ENCODE measurements around the gene KAT2B. TPM values are rescaled to one million over a fixed set of nuclear protein-coding genes. Genes with fewer than 3 reads are reported as not detected.

The KAT2B gene
- total RNA-seq, 1 donor from 2014 or later: 8.1 TPM

DNA sequence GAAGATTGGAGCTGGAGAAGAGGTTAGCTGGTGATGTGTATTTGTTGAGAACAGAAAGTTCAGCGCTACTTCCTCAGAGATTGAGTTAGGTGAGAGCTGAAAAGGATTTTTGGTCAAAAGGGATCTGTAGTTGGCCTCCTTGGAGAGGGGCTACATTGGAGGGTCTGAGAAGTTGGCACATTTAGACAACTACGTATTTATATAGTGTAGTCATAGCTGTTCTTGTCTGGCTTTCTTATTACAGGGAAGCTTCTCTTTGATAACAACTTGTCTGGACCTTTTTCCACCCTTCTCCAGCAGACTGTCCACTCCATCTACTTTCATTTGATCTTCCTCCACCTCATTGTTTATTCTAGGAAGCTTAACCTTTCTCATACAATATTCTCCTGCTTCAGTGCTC lies 43.7 kb downstream of the KAT2B start:
- no peak overlapping the region for H3K4me3 Mint-ChIP-seq (ENCODE audit: unreplicated experiment)
- no peak overlapping the region for H3K27ac Mint-ChIP-seq (ENCODE audit: unreplicated experiment)
- peaks cover 10% of the 10 kb centered on the region for H3K9me3 Mint-ChIP-seq (ENCODE audit: low read depth)
- TF ChIP-seq, protein P1, sequence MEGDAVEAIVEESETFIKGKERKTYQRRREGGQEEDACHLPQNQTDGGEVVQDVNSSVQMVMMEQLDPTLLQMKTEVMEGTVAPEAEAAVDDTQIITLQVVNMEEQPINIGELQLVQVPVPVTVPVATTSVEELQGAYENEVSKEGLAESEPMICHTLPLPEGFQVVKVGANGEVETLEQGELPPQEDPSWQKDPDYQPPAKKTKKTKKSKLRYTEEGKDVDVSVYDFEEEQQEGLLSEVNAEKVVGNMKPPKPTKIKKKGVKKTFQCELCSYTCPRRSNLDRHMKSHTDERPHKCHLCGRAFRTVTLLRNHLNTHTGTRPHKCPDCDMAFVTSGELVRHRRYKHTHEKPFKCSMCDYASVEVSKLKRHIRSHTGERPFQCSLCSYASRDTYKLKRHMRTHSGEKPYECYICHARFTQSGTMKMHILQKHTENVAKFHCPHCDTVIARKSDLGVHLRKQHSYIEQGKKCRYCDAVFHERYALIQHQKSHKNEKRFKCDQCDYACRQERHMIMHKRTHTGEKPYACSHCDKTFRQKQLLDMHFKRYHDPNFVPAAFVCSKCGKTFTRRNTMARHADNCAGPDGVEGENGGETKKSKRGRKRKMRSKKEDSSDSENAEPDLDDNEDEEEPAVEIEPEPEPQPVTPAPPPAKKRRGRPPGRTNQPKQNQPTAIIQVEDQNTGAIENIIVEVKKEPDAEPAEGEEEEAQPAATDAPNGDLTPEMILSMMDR (IDR thresholded peaks at IDR 0.05): no peak
- peaks cover 1% of the 10 kb centered on the region for H3K36me3 Mint-ChIP-seq (ENCODE audit: low read depth)
- DNase-seq (ENCODE audit: low spot score): no peak
- H3K4me1 Mint-ChIP-seq (ENCODE audit: low read depth): peaks cover 8% of the 10 kb centered on the region
- no peaks in the 10 kb centered on the region for H3K27me3 Mint-ChIP-seq (ENCODE audit: low read depth)

DNA sequence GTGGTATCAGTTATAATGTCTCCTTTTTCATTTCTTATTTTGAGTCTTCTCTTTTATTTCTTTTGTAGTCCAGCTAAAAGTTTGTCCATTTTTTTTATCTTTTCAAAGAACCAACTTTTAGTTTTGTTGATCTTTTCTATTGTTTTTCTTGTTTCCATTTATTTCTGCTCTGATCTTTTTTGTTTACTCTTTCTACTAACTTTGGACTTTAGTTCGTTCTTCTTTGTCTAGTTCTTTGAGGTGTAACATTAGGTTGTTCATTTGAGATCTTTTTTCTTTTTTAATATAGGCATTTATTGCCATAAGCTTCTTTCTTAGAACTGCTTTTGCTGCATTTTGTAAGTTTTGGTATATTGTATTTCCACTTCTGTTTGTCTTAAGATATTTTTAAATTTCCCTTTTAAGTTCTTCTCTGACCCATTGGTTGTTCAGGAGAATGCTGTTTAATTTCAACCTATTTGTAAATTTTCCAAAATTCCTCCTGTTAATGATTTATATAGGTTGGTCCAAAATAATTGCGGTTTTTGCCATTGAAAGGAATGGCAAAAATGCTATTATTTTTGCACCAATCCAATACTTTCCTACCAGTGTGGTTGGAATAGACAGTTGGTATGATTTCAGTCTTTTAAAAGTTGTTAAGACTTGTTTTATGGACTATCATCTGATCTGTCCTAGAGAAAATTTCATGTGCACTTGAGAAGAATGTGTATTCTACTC lies 51.2 kb downstream of the KAT2B start:
- TF ChIP-seq, protein P1 (IDR thresholded peaks at IDR 0.05): no peak
- DNase-seq (ENCODE audit: low spot score): no peak
- H3K27ac Mint-ChIP-seq (ENCODE audit: unreplicated experiment): no peak overlapping the region
- H3K9me3 Mint-ChIP-seq (ENCODE audit: low read depth): peaks cover 23% of the 10 kb centered on the region
- no peak overlapping the region for H3K4me3 Mint-ChIP-seq (ENCODE audit: unreplicated experiment)
- peaks cover 11% of the 10 kb centered on the region for H3K36me3 Mint-ChIP-seq (ENCODE audit: low read depth)
- H3K27me3 Mint-ChIP-seq (ENCODE audit: low read depth): no peaks in the 10 kb centered on the region
- peaks cover under 1% of the 10 kb centered on the region for H3K4me1 Mint-ChIP-seq (ENCODE audit: low read depth)

DNA sequence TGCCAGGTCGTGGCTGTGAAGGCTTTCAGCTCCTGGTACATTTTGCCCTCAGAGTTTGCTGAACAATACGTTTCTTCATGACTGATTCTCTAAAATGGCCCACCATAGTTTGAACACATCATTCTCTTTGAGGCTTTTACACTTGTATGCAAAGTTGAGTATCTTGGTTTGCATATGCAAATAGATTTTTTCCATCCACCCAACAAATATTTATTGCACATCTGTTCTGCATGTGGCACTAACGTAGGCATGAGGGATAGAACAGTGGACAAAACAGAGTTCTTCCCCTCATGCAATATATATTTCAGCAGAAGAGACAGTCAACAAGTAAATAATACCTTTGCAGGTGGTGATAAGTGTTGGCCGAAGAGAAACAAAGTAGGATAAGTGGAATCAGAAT lies 55.2 kb downstream of the KAT2B start:
- no peak for DNase-seq (ENCODE audit: low spot score)
- TF ChIP-seq, protein P1 (IDR thresholded peaks at IDR 0.05): no peak
- H3K4me1 Mint-ChIP-seq (ENCODE audit: low read depth): peaks cover 27% of the 10 kb centered on the region
- no peaks in the 10 kb centered on the region for H3K27me3 Mint-ChIP-seq (ENCODE audit: low read depth)
- no peak overlapping the region for H3K27ac Mint-ChIP-seq (ENCODE audit: unreplicated experiment)
- no peak overlapping the region for H3K4me3 Mint-ChIP-seq (ENCODE audit: unreplicated experiment)
- H3K36me3 Mint-ChIP-seq (ENCODE audit: low read depth): peaks cover 5% of the 10 kb centered on the region
- H3K9me3 Mint-ChIP-seq (ENCODE audit: low read depth): peaks cover 7% of the 10 kb centered on the region

DNA sequence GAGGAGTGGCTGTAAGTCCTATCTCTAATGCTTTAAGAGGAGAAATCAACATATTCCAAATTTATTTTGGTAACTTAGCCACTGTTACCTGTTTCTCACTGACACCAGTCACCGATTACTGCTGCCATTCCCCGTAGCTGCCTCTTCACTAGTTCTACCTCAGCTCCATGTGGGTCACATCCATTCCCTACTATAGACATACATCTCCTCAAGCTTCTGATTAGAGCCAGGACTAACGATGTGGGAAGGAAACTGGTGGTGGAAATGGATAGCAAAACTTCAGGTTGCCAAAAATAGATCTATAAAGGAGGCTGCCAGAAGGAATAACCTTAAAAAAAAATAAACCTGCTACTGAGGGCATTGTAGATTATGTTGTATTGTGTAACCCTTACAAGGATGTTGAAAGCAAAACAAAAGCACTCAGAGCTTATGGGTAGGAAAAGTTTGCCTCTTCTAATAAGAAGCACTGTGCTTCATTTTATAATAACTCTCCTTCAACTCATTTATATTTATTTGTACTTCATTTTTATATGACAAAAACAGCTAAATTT lies 56.0 kb downstream of the KAT2B start:
- H3K4me3 Mint-ChIP-seq (ENCODE audit: unreplicated experiment): no peak overlapping the region
- no peak overlapping the region for H3K27ac Mint-ChIP-seq (ENCODE audit: unreplicated experiment)
- H3K4me1 Mint-ChIP-seq (ENCODE audit: low read depth): peaks cover 33% of the 10 kb centered on the region
- DNase-seq (ENCODE audit: low spot score): no peak
- no peaks in the 10 kb centered on the region for H3K27me3 Mint-ChIP-seq (ENCODE audit: low read depth)
- H3K36me3 Mint-ChIP-seq (ENCODE audit: low read depth): peaks cover 3% of the 10 kb centered on the region
- TF ChIP-seq, protein P1 (IDR thresholded peaks at IDR 0.05): no peak
- peaks cover 2% of the 10 kb centered on the region for H3K9me3 Mint-ChIP-seq (ENCODE audit: low read depth)

DNA sequence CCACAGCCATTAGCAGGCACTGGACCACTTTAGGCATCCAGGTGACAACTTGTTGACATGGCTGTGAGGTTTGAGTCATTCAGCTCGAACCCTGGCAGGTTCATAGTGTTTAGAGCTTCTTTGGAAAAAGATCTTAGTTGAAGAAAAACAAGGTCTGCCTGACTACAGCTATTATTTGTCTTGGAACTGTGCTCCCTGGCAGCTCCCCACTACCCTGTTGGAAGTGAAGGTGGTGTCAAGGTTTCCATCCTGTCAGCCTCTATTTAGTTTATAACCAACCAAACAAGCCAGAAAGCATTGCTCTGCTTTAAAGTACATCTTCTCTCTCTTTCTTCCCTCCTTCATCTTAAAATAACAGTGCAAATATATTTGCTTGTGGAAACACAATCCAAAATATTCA lies 56.8 kb downstream of the KAT2B start:
- Mint-ChIP-seq H3K9me3 (ENCODE audit: low read depth) (no peaks in the 10 kb centered on the region), H3K27ac (ENCODE audit: unreplicated experiment) (no peak overlapping the region), H3K4me1 (ENCODE audit: low read depth) (peaks cover 33% of the 10 kb centered on the region), H3K36me3 (ENCODE audit: low read depth) (peaks cover 2% of the 10 kb centered on the region), H3K4me3 (ENCODE audit: unreplicated experiment) (no peak overlapping the region), H3K27me3 (ENCODE audit: low read depth) (no peaks in the 10 kb centered on the region)
- TF ChIP-seq, protein P1 (IDR thresholded peaks at IDR 0.05): no peak
- DNase-seq (ENCODE audit: low spot score): no peak

All from chondrocyte (in vitro differentiated cells).